GM12892 (cell line): Measurements from ENCODE around the gene BLACAT1. TPM values are rescaled to one million over a fixed set of nuclear protein-coding genes. Genes with fewer than 3 reads are reported as not detected.

Experiments
- DNase-seq: peaks from one replicate; pipeline ENCODE4 v3.0.0; 2011; ENCODE audit not compliant: insufficient read length
- FAIRE-seq: peaks from 2 replicates; lab custom pipeline; 2011; peaks lifted over from hg19 to GRCh38; lab: Jason Lieb, UNC
- POLR2A ChIP-seq: IDR thresholded peaks from 2 replicates; pipeline ENCODE4 v1.6.1; 2011; ENCODE audit warnings: low read depth, low read length, control low read depth
- POLR2AphosphoS5 ChIP-seq: IDR thresholded peaks from 2 replicates; pipeline ENCODE4 v1.6.1; 2011; ENCODE audit warnings: low read depth, low read length, control low read depth
- TAF1 ChIP-seq: IDR thresholded peaks from 2 replicates; pipeline ENCODE4 v1.6.1; 2011; ENCODE audit warnings: low read depth, mild to moderate bottlenecking, control low read depth, low read length, borderline replicate concordance
- polyA plus RNA-seq: library from polyadenylated mRNA; unstranded; fragments of >200 nt; gene quantifications from one replicate; pipeline ENCODE4 v1.2.1, GENCODE V29; 2012; ENCODE audit warnings: missing spikeins, inconsistent platforms; ENCODE audit not compliant: missing spikeins

BLACAT1 gene
- not detected for polyA plus RNA-seq

- DNase-seq (no peak), FAIRE-seq (no peak)
- no peak for TF ChIP-seq TAF1
- TF ChIP-seq POLR2A = no peak
- no peak for TF ChIP-seq POLR2AphosphoS5
These were observed at the start of gene BLACAT1 for GRCh38 chr1:205455581-205456382. Gene BLACAT1, minus strand, starts transcription at chr1:205456045.

- DNase-seq (no peak), FAIRE-seq (no peak)
These were observed 49.4 kb upstream of the BLACAT1 start for GRCh38 chr1:205505076-205505729.

GRCh38 chr1:205504311-205505075 is 48.6 kb upstream of the BLACAT1 start, which contains the start of gene CDK18:
Gene CDK18, plus strand, starts transcription at chr1:205504669. Its CDS starts 18,499 bp downstream, at chr1:205523168.
- FAIRE-seq (no peak), DNase-seq (no peak)
- TF ChIP-seq TAF1 (no peak), POLR2AphosphoS5 (no peak), POLR2A (no peak)

More at GRCh38 chr1:205505076-205505729, 49.4 kb upstream of the BLACAT1 start:
- no peak for TF ChIP-seq TAF1

GRCh38 chr1:205502992-205503391 is 47.1 kb upstream of the BLACAT1 start:
- TF ChIP-seq POLR2AphosphoS5 (no peak), TAF1 (no peak), POLR2A (no peak)
- FAIRE-seq = no peak
- no peak for DNase-seq

- no peak for TF ChIP-seq POLR2A
- TF ChIP-seq POLR2AphosphoS5 = no peak
- TF ChIP-seq TAF1 = no peak
- DNase-seq (no peak), FAIRE-seq (no peak)
These were observed 46.4 kb upstream of the BLACAT1 start for GRCh38 chr1:205502111-205502810.

- TF ChIP-seq TAF1 (no peak), POLR2A (no peak), POLR2AphosphoS5 (no peak)
- FAIRE-seq = no peak
- DNase-seq = no peak
These were observed 44.7 kb upstream of the BLACAT1 start for GRCh38 chr1:205500240-205501233.

- DNase-seq = no peak
- FAIRE-seq = no peak
These were observed 43.9 kb upstream of the BLACAT1 start for GRCh38 chr1:205499789-205500188.

GRCh38 chr1:205497351-205497750 is 41.5 kb upstream of the BLACAT1 start:
- no peak for FAIRE-seq
- TF ChIP-seq TAF1 (no peak), POLR2AphosphoS5 (no peak), POLR2A (no peak)
- DNase-seq = no peak

More at GRCh38 chr1:205499789-205500188, 43.9 kb upstream of the BLACAT1 start:
- no peak for TF ChIP-seq POLR2A
- no peak for TF ChIP-seq POLR2AphosphoS5
- no peak for TF ChIP-seq TAF1

GRCh38 chr1:205496661-205497060 is 40.8 kb upstream of the BLACAT1 start:
- no peak for DNase-seq
- TF ChIP-seq POLR2AphosphoS5 = no peak
- TF ChIP-seq TAF1 = no peak
- TF ChIP-seq POLR2A = no peak
- FAIRE-seq = no peak

- DNase-seq (no peak), FAIRE-seq (no peak)
- TF ChIP-seq POLR2A (no peak), TAF1 (no peak), POLR2AphosphoS5 (no peak)
These were observed 39.5 kb upstream of the BLACAT1 start for GRCh38 chr1:205495237-205495823.
